ENCODE results near the gene SERTAD4. TPM values are rescaled to one million over a fixed set of nuclear protein-coding genes. Genes with fewer than 3 reads are reported as not detected.

The SERTAD4 gene
- total and polyA plus RNA-seq, 4 donors, result under 0.01 to 0.02 (median under 0.01) TPM; not detected in 1

- WGBS, result 84% methylated on average over 4 of the region's 4 CpGs
- Histone ChIP-seq H3K9ac (ENCODE audit: low read depth in 1 of 2, low read length in 2 of 2) (no peak overlapping the region), H3K27ac (ENCODE audit: low read depth in 1 of 2, low read length in 2 of 2) (no peak overlapping the region), H3K36me3 (ENCODE audit: control insufficient read depth in 4 of 4, insufficient read depth in 3 of 4, low read depth in 1 of 4, low read length in 3 of 4) (no peaks in the 10 kb centered on the region), H3K4me3 (ENCODE audit: low read depth in 1 of 3, low read length in 3 of 3) (no peak overlapping the region), H3K9me3 (ENCODE audit: control insufficient read depth in 4 of 4, low read length in 3 of 4) (no peaks in the 10 kb centered on the region), H3K4me1 (ENCODE audit: control insufficient read depth in 4 of 4, insufficient read depth in 4 of 4, low read length in 3 of 4) (peaks cover 3 to 8% (median 6%) of the 10 kb centered on the region in 4 donors), H3K27me3 (ENCODE audit: control insufficient read depth in 4 of 4, insufficient read depth in 4 of 4, low read length in 3 of 4) (peaks cover 0 to 12% (median 1%) of the 10 kb centered on the region in 4 donors)
- TF ChIP-seq NR2F2 (IDR thresholded peaks at IDR 0.05) (no peak), JUND (IDR thresholded peaks at IDR 0.05) (no peak), RAD21 (IDR thresholded peaks at IDR 0.05) (no peak), SP1 (IDR thresholded peaks at IDR 0.05) (no peak), RXRA (IDR thresholded peaks at IDR 0.05) (no peak), HNF4A (conservative IDR thresholded peaks at IDR 0.05) (no peak), REST (IDR thresholded peaks at IDR 0.05) (no peak), YY1 (IDR thresholded peaks at IDR 0.05) (no peak), GABPA (IDR thresholded peaks at IDR 0.05 in 1 of 2, conservative IDR thresholded peaks at IDR 0.05 in 1 of 2) (no peak)
- TF ChIP-seq, protein P1, sequence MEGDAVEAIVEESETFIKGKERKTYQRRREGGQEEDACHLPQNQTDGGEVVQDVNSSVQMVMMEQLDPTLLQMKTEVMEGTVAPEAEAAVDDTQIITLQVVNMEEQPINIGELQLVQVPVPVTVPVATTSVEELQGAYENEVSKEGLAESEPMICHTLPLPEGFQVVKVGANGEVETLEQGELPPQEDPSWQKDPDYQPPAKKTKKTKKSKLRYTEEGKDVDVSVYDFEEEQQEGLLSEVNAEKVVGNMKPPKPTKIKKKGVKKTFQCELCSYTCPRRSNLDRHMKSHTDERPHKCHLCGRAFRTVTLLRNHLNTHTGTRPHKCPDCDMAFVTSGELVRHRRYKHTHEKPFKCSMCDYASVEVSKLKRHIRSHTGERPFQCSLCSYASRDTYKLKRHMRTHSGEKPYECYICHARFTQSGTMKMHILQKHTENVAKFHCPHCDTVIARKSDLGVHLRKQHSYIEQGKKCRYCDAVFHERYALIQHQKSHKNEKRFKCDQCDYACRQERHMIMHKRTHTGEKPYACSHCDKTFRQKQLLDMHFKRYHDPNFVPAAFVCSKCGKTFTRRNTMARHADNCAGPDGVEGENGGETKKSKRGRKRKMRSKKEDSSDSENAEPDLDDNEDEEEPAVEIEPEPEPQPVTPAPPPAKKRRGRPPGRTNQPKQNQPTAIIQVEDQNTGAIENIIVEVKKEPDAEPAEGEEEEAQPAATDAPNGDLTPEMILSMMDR (IDR thresholded peaks at IDR 0.05; ENCODE audit: low read depth, low read length, missing input control), result no peak
- DNase-seq (ENCODE audit: low spot score), result no peak
Measured at GRCh38 chr1:210288116-210288515, 55.5 kb downstream of the SERTAD4 start.

- 68% methylated on average over 4 of the region's 4 CpGs for WGBS
- H3K27me3 ChIP-seq (ENCODE audit: control insufficient read depth in 4 of 4, insufficient read depth in 4 of 4, low read length in 3 of 4), result peaks cover 0 to 12% (median 1%) of the 10 kb centered on the region in 4 donors
Measured at GRCh38 chr1:210289248-210289647, 56.7 kb downstream of the SERTAD4 start.

More at GRCh38 chr1:210289248-210289647, 56.7 kb downstream of the SERTAD4 start:
- TF ChIP-seq, protein P2, sequence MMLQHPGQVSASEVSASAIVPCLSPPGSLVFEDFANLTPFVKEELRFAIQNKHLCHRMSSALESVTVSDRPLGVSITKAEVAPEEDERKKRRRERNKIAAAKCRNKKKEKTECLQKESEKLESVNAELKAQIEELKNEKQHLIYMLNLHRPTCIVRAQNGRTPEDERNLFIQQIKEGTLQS (IDR thresholded peaks at IDR 0.05), result no peak
- TF ChIP-seq SP1 (IDR thresholded peaks at IDR 0.05), result no peak
- no peak for TF ChIP-seq EGR1 (IDR thresholded peaks at IDR 0.05; ENCODE audit: low read depth in 2 of 2)
- no peak for TF ChIP-seq FOXA2 (IDR thresholded peaks at IDR 0.05)
- TF ChIP-seq FOXA1 (IDR thresholded peaks at IDR 0.05), result no peak
- no peak for TF ChIP-seq YY1 (IDR thresholded peaks at IDR 0.05)
- TF ChIP-seq, protein P3, sequence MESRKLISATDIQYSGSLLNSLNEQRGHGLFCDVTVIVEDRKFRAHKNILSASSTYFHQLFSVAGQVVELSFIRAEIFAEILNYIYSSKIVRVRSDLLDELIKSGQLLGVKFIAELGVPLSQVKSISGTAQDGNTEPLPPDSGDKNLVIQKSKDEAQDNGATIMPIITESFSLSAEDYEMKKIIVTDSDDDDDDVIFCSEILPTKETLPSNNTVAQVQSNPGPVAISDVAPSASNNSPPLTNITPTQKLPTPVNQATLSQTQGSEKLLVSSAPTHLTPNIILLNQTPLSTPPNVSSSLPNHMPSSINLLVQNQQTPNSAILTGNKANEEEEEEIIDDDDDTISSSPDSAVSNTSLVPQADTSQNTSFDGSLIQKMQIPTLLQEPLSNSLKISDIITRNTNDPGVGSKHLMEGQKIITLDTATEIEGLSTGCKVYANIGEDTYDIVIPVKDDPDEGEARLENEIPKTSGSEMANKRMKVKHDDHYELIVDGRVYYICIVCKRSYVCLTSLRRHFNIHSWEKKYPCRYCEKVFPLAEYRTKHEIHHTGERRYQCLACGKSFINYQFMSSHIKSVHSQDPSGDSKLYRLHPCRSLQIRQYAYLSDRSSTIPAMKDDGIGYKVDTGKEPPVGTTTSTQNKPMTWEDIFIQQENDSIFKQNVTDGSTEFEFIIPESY (IDR thresholded peaks at IDR 0.05), result no peak
- TF ChIP-seq RXRA (IDR thresholded peaks at IDR 0.05), result no peak
- TF ChIP-seq TAF1 (conservative IDR thresholded peaks at IDR 0.05), result no peak
- no peak for TF ChIP-seq HNF4G (IDR thresholded peaks at IDR 0.05)
- TF ChIP-seq, protein P1 (IDR thresholded peaks at IDR 0.05; ENCODE audit: low read depth, low read length, missing input control), result no peak
- H3K4me3 ChIP-seq (ENCODE audit: low read depth in 1 of 3, low read length in 3 of 3), result no peak overlapping the region
- no peak overlapping the region for H3K9ac ChIP-seq (ENCODE audit: low read depth in 1 of 2, low read length in 2 of 2)
- no peaks in the 10 kb centered on the region for H3K9me3 ChIP-seq (ENCODE audit: control insufficient read depth in 4 of 4, low read length in 3 of 4)
- H3K36me3 ChIP-seq (ENCODE audit: control insufficient read depth in 4 of 4, insufficient read depth in 3 of 4, low read depth in 1 of 4, low read length in 3 of 4), result no peaks in the 10 kb centered on the region
- peaks cover 3 to 8% (median 6%) of the 10 kb centered on the region in 4 donors for H3K4me1 ChIP-seq (ENCODE audit: control insufficient read depth in 4 of 4, insufficient read depth in 4 of 4, low read length in 3 of 4)
- no peak for DNase-seq (ENCODE audit: low spot score)
- H3K27ac ChIP-seq (ENCODE audit: low read depth in 1 of 2, low read length in 2 of 2), result no peak overlapping the region
